Endothelial cell of umbilical vein (primary cell): Measurements from ENCODE around the gene APEX1. TPM values are rescaled to one million over a fixed set of nuclear protein-coding genes. Genes with fewer than 3 reads are reported as not detected.

Experiments
- BruUV-seq: library from RNA; stranded (reverse); fragments of 400-500 nt; replicated peaks from 2 replicates; lab custom pipeline; 2021; lab: Mats Ljungman, UMichigan
- CTCF ChIA-PET: fragments of 300-600, 350-600 bp; sonication (Branson Sonifier 250); formaldehyde crosslinking; loops from one replicate; lab custom pipeline; 2021; ENCODE audit warnings: antibody characterized with exemption, inconsistent platforms; lab: Charles Lee
- POLR2A ChIA-PET: fragments of 300-600, 350-600 bp; sonication (Branson Sonifier 250); formaldehyde crosslinking; loops from one replicate; lab custom pipeline; 2021; ENCODE audit warnings: antibody characterized with exemption, inconsistent platforms; lab: Charles Lee
- DNase-seq: peaks from one replicate; pipeline ENCODE4 v3.0.0-alpha.2; 2011; ENCODE audit warnings: low read depth, low spot score
- FAIRE-seq: peaks from 2 replicates; lab custom pipeline; 2011; peaks lifted over from hg19 to GRCh38; lab: Jason Lieb, UNC
- H2AFZ ChIP-seq: 2 replicates; pipeline ENCODE4 v1.6.0; 2012; ENCODE audit warnings: low read depth, low read length, control low read depth, inconsistent platforms
- H3K27ac ChIP-seq: 2 replicates; pipeline ENCODE4 v1.5.1; 2011; ENCODE audit warnings: low read depth, mild to moderate bottlenecking, control low read depth, low read length, moderate library complexity; ENCODE audit not compliant: insufficient read depth
- H3K27me3 ChIP-seq, 2 experiments: 2 replicates each; pipeline versions ENCODE4 v1.6.0 to v1.6.1; 2011; ENCODE audit warnings: low read length in 2 of 2, mixed read lengths in 1 of 2; ENCODE audit not compliant: control insufficient read depth in 2 of 2, insufficient read depth in 2 of 2
- H3K36me3 ChIP-seq, 2 experiments: 2 replicates in 1 of 2; 3 replicates in 1 of 2; pipeline ENCODE4 v1.5.1; 2011; ENCODE audit warnings: low read length in 2 of 2, mild to moderate bottlenecking in 1 of 2, moderate library complexity in 1 of 2; ENCODE audit not compliant: control insufficient read depth in 2 of 2, insufficient read depth in 2 of 2; ENCODE audit errors: extremely low read depth in 1 of 2
- H3K4me1 ChIP-seq: 3 replicates; pipeline ENCODE4 v1.5.1; 2011; ENCODE audit warnings: mild to moderate bottlenecking, low read length; ENCODE audit not compliant: control insufficient read depth, insufficient read depth; ENCODE audit errors: extremely low read depth
- H3K4me2 ChIP-seq: 2 replicates; pipeline ENCODE4 v1.6.1; 2011; ENCODE audit warnings: low read length, control low read depth, mixed read lengths; ENCODE audit not compliant: insufficient read depth
- H3K4me3 ChIP-seq, 3 experiments: fragments of 200-600 bp in 1 of 3; sonication (generic), shearing (Covaris generic) in 1 of 3; replicated peaks in 1 of 3; 2 replicates each; pipeline ENCODE4 v1.5.1; 2011 to 2016; ENCODE audit warnings: control low read depth in 3 of 3, low read length in 3 of 3, mild to moderate bottlenecking in 2 of 3, inconsistent platforms in 1 of 3, low read depth in 1 of 3, moderate library complexity in 1 of 3; ENCODE audit not compliant: insufficient read depth in 1 of 3
- H3K79me2 ChIP-seq: 2 replicates; pipeline ENCODE4 v1.6.0; 2012; ENCODE audit warnings: low read length, inconsistent platforms; ENCODE audit not compliant: control insufficient read depth, insufficient read depth
- H3K9ac ChIP-seq: replicated peaks from 2 replicates; pipeline ENCODE3; 2011; ENCODE audit warnings: low read length, control low read depth; ENCODE audit not compliant: insufficient read depth; ENCODE audit errors: extremely low read depth
- H3K9me1 ChIP-seq: replicated peaks from 3 replicates; pipeline ENCODE4 v1.6.0; 2011; ENCODE audit warnings: mild to moderate bottlenecking, low read length; ENCODE audit not compliant: control insufficient read depth, insufficient read depth; ENCODE audit errors: extremely low read depth
- H3K9me3 ChIP-seq: replicated peaks from 2 replicates; pipeline ENCODE4 v1.5.1; 2012; ENCODE audit warnings: low read length, inconsistent platforms; ENCODE audit not compliant: control insufficient read depth, insufficient read depth
- H4K20me1 ChIP-seq: replicated peaks from 2 replicates; pipeline ENCODE3; 2011; ENCODE audit warnings: mild to moderate bottlenecking, low read length; ENCODE audit not compliant: control insufficient read depth, insufficient read depth; ENCODE audit errors: extremely low read depth
- EZH2 ChIP-seq: IDR thresholded peaks from 2 replicates; pipeline ENCODE4 v1.6.1; 2012; ENCODE audit warnings: borderline replicate concordance, low read depth, mild to moderate bottlenecking, moderate library complexity, low read length, inconsistent platforms; ENCODE audit not compliant: severe bottlenecking
- FOS ChIP-seq: IDR thresholded peaks from 2 replicates; pipeline ENCODE4 v1.6.1; 2011; ENCODE audit warnings: mild to moderate bottlenecking, low read length, moderate library complexity, borderline replicate concordance; ENCODE audit not compliant: insufficient read depth
- GATA2 ChIP-seq: IDR thresholded peaks from 2 replicates; pipeline ENCODE4 v1.7.0; 2011; ENCODE audit warnings: low read depth, mild to moderate bottlenecking, moderate library complexity, mixed read lengths, low read length; ENCODE audit not compliant: insufficient read length, insufficient read depth
- JUN ChIP-seq: IDR thresholded peaks from 2 replicates; pipeline ENCODE4 v1.6.1; 2011; ENCODE audit warnings: borderline replicate concordance, low read depth; ENCODE audit not compliant: insufficient read length, insufficient read depth
- MYC ChIP-seq: IDR thresholded peaks from one replicate; pipeline ENCODE4 v1.6.1; 2011; ENCODE audit warnings: mild to moderate bottlenecking, low read depth, low read length
- POLR2A ChIP-seq: IDR thresholded peaks from 2 replicates; pipeline ENCODE4 v1.6.1; 2012; ENCODE audit warnings: low read depth, mild to moderate bottlenecking, control low read depth, low read length
- POLR2AphosphoS5 ChIP-seq: IDR thresholded peaks from 2 replicates; pipeline ENCODE4 v1.6.1; 2012; ENCODE audit warnings: low read depth, mild to moderate bottlenecking, control low read depth, low read length, moderate library complexity; ENCODE audit not compliant: insufficient read depth
- dilution Hi-C: fragments of 300-500 bp; cut with MboI; formaldehyde crosslinking; loops from one replicate; pipeline ENCODE4 v1.15.0; 2019; ENCODE audit warnings: low sequenced_read_pairs; ENCODE audit not compliant: extremely low pct_ligation_motif_present
- intact Hi-C: fragments of 100-400 bp; cut with micrococcal nuclease; formaldehyde crosslinking; loops from one replicate; pipeline ENCODE4 v1.10.0; 2022
- polyA plus RNA-seq, 4 experiments: library from polyadenylated mRNA; depleted of rRNA in 3 of 4; stranded (reverse) in 3 of 4; unstranded in 1 of 4; fragments of >200 nt; gene quantifications; 2 replicates each; pipeline versions ENCODE4 v1.2.1 to v1.2.3, GENCODE V29; 2011 to 2012; ENCODE audit warnings: missing spikeins in 1 of 4
- total RNA-seq: library from RNA; stranded (reverse); gene quantifications from 2 replicates; pipeline ENCODE4 v1.2.3, GENCODE V29; 2021
- TF ChIP-seq, protein P1 (sequence below), 2 donors: IDR thresholded peaks; 1 replicate in 1 of 2; 2 replicates in 1 of 2; pipeline ENCODE4 v1.5.1; 2011; ENCODE audit warnings: low read length in 2 of 2, mild to moderate bottlenecking in 2 of 2, moderate library complexity in 2 of 2, control low read depth in 1 of 2, inconsistent platforms in 1 of 2, low read depth in 1 of 2; ENCODE audit not compliant: insufficient read depth in 1 of 2; ENCODE audit errors: extremely low read depth in 1 of 2
- TF ChIP-seq, protein P2 (sequence below): IDR thresholded peaks from 2 replicates; pipeline ENCODE4 v1.6.1; 2011; ENCODE audit not compliant: insufficient read depth, insufficient read length

Gene APEX1
- total and polyA plus RNA-seq, 2 donors (not counting 3 experiments of a cell fraction or from before 2014, with no cell fraction given) = 231 to 304 TPM

DNA sequence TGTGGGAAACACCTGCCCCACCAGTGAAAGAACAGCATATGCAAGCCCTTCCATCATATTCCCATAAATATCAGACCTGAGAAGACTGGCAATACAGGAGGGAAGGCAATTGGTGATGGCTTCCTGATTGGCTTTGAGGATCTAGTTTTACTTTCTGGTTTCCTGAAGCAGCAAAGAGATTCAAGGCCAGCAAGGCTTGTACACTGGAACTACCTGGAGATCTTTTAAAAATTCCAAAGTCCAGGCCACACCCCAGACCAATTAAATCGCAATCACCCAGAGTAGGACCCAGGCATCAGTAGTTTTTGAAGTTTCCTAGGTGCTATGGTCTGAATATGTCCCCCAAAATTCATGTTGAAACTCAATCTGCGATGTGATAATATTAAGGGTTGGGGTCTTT is 38.8 kb upstream of the APEX1 start:
- no peaks in the 10 kb centered on the region for H3K9me3 ChIP-seq
- dilution Hi-C loops = no loop called here
- H3K9me1 ChIP-seq = no peaks in the 10 kb centered on the region
- POLR2A ChIA-PET = interaction anchor here (0.8 to 1.4 kb wide), 4 partner anchors 37 to 73 kb away, joined by 3 to 11 read pairs (median 10); partner anchors contain the start of genes APEX1, OSGEP, PARP2 and PNP
- peaks cover 17% of the 10 kb centered on the region for H3K4me1 ChIP-seq
- H3K4me3 ChIP-seq = no peak overlapping the region
- CTCF ChIA-PET = interaction anchor here (0.6 to 4.3 kb wide), 40 partner anchors 8 to 275 kb away, joined by 3 to 110 read pairs (median 5); partner anchors contain the start of genes APEX1, CCNB1IP1, KLHL33 and OSGEP
- no peak overlapping the region for H3K27ac ChIP-seq
- DNase-seq (no peak), FAIRE-seq (no peak)
- TF ChIP-seq JUN (no peak), GATA2 (no peak), EZH2 (no peak), MYC (no peak), POLR2AphosphoS5 (no peak), POLR2A (no peak), FOS (no peak)
- TF ChIP-seq, protein P1, sequence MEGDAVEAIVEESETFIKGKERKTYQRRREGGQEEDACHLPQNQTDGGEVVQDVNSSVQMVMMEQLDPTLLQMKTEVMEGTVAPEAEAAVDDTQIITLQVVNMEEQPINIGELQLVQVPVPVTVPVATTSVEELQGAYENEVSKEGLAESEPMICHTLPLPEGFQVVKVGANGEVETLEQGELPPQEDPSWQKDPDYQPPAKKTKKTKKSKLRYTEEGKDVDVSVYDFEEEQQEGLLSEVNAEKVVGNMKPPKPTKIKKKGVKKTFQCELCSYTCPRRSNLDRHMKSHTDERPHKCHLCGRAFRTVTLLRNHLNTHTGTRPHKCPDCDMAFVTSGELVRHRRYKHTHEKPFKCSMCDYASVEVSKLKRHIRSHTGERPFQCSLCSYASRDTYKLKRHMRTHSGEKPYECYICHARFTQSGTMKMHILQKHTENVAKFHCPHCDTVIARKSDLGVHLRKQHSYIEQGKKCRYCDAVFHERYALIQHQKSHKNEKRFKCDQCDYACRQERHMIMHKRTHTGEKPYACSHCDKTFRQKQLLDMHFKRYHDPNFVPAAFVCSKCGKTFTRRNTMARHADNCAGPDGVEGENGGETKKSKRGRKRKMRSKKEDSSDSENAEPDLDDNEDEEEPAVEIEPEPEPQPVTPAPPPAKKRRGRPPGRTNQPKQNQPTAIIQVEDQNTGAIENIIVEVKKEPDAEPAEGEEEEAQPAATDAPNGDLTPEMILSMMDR (IDR thresholded peaks at IDR 0.05; ENCODE audit: extremely low read depth in 1 of 2, insufficient read depth in 1 of 2, low read depth in 1 of 2, low read length in 2 of 2) = no peak
- TF ChIP-seq, protein P2, sequence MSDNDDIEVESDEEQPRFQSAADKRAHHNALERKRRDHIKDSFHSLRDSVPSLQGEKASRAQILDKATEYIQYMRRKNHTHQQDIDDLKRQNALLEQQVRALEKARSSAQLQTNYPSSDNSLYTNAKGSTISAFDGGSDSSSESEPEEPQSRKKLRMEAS = no peak
- no peak overlapping the region for H3K4me2 ChIP-seq
- no peaks in the 10 kb centered on the region for H3K36me3 ChIP-seq
- peaks cover 4% of the 10 kb centered on the region for H3K79me2 ChIP-seq
- no peaks in the 10 kb centered on the region for H3K27me3 ChIP-seq
- peak overlapping the region; percentile 73 for H2AFZ ChIP-seq
- intact Hi-C loops = no loop called here
- H3K9ac ChIP-seq = no peak overlapping the region
- no peaks in the 10 kb centered on the region for H4K20me1 ChIP-seq
- BruUV-seq = no TSS peak
